ENCODE data around the gene TEX13B.

GRCh38 chrX:108025954-108026600 lies 43.9 kb upstream of the TEX13B start:
- TF ChIP-seq POLR2A (IDR thresholded peaks at IDR 0.05; ENCODE audit: low read depth) = no peak
- no peak for TF ChIP-seq POLR2AphosphoS5 (IDR thresholded peaks at IDR 0.05)
- no peak for TF ChIP-seq EP300 (IDR thresholded peaks at IDR 0.05)

Measured in esophagus muscularis mucosa (tissue), 3 donors.